WI38 (cell line): ENCODE measurements around the gene TCFL5.

Experiments
- H3K4me3 ChIP-seq: 2 replicates; pipeline ENCODE4 v1.5.1; 2011; ENCODE audit warnings: low read depth, mild to moderate bottlenecking, control low read depth, low read length
- CTCF ChIP-seq: IDR thresholded peaks from 2 replicates; pipeline ENCODE4 v1.5.1; 2012; ENCODE audit warnings: low read depth, mild to moderate bottlenecking, control low read depth, low read length

The TCFL5 gene

GRCh38 chr20:62906209-62906608, 44.6 kb upstream of the TCFL5 start:
- TF ChIP-seq CTCF, result no peak

GRCh38 chr20:62905536-62906117, 44.0 kb upstream of the TCFL5 start:
- TF ChIP-seq CTCF, result no peak
- no peak overlapping the region for H3K4me3 ChIP-seq

More at GRCh38 chr20:62906209-62906608, 44.6 kb upstream of the TCFL5 start:
- no peak overlapping the region for H3K4me3 ChIP-seq

GRCh38 chr20:62902926-62903615, 41.4 kb upstream of the TCFL5 start:
- no peak overlapping the region for H3K4me3 ChIP-seq
- TF ChIP-seq CTCF, result no peak

- TF ChIP-seq CTCF, result no peak
- H3K4me3 ChIP-seq, result no peak overlapping the region
These were observed 40.3 kb upstream of the TCFL5 start for GRCh38 chr20:62901891-62902290.

GRCh38 chr20:62900692-62901584, 39.3 kb upstream of the TCFL5 start:
- TF ChIP-seq CTCF, result no peak
- no peak overlapping the region for H3K4me3 ChIP-seq

- peak; percentile 75 for TF ChIP-seq CTCF
- no peak overlapping the region for H3K4me3 ChIP-seq
These were observed 38.5 kb upstream of the TCFL5 start for GRCh38 chr20:62900052-62900691.
